ENCODE data around the gene MRPL55. TPM values are rescaled to one million over a fixed set of nuclear protein-coding genes. Genes with fewer than 3 reads are reported as not detected.

MRPL55 gene
- total RNA-seq (10 to 100 TPM; 37.2 to 90.4 TPM), polyA plus RNA-seq (ENCODE audit: insufficient read length in 2 of 2) (10 to 100 TPM; 68.5 to 73.4 TPM)
- long read RNA-seq, donor 1, transcript MRPL55-204 (4 exons, 661 nt) = major isoform, 13 of 46 reads
- long read RNA-seq, donor 1, transcript MRPL55-225 (2 exons, 848 nt) = minor isoform, 9 of 46 reads
- long read RNA-seq, donor 1, transcript MRPL55-209 (3 exons, 1,212 nt) = minor isoform, 8 of 46 reads
- long read RNA-seq, donor 1, transcript MRPL55-203 (5 exons, 744 nt) = minor isoform, 8 of 46 reads
- long read RNA-seq, donor 1, partial matches to known transcripts = 0 of 46 reads
- long read RNA-seq, donor 1, other reads (novel, unspliced or antisense) = 0 of 46 reads
- long read RNA-seq, donor 2, transcript MRPL55-203 (5 exons, 744 nt) = major isoform, 6 of 18 reads
- long read RNA-seq, donor 2, partial matches to known transcripts = 0 of 18 reads
- long read RNA-seq, donor 2, other reads (novel, unspliced or antisense) = 0 of 18 reads
- long read RNA-seq, donor 3, transcript MRPL55-204 (4 exons, 661 nt) = major isoform, 11 of 21 reads
- long read RNA-seq, donor 3, partial matches to known transcripts = 0 of 21 reads
- long read RNA-seq, donor 3, other reads (novel, unspliced or antisense) = 0 of 21 reads
- long read RNA-seq, donor 4, transcript MRPL55-225 (2 exons, 848 nt) = major isoform, 11 of 46 reads
- long read RNA-seq, donor 4, transcript MRPL55-203 (5 exons, 744 nt) = major isoform, 11 of 46 reads
- long read RNA-seq, donor 4, transcript MRPL55-204 (4 exons, 661 nt) = minor isoform, 8 of 46 reads
- long read RNA-seq, donor 4, transcript MRPL55-209 (3 exons, 1,212 nt) = minor isoform, 5 of 46 reads
- long read RNA-seq, donor 4, partial matches to known transcripts = 0 of 46 reads
- long read RNA-seq, donor 4, other reads (novel, unspliced or antisense) = 0 of 46 reads

GRCh38 chr1:228109073-228109961 is at the start of gene MRPL55:
Gene MRPL55 (minus strand): TSS chr1:228109299. CDS start chr1:228108260, 1,039 bp downstream.
- Histone ChIP-seq H3K27me3 (ENCODE audit: control insufficient read depth, insufficient read depth, low read length) (no peaks in the 10 kb centered on the region), H3K4me3 (ENCODE audit: low read depth, low read length) (peak within 1 kb of the TSS; percentile 99), H3K9me3 (ENCODE audit: control insufficient read depth, insufficient read depth, low read length) (no peaks in the 10 kb centered on the region), H3K4me1 (ENCODE audit: control insufficient read depth, insufficient read depth, low read length) (peaks cover 27% of the 10 kb centered on the region), H3K27ac (ENCODE audit: low read depth, low read length) (peak within 1 kb of the TSS; percentile 82), H3K36me3 (ENCODE audit: control insufficient read depth, insufficient read depth, low read length) (peaks cover 33% of the 10 kb centered on the region)
- WGBS (ENCODE audit: insufficient coverage) = under 1% methylated on average over 66 of the region's 66 CpGs
- DNase-seq (ENCODE audit: low read depth in 4 of 6, low spot score in 6 of 6) = peak; percentile 92 to 99 (median 94)

- Histone ChIP-seq H3K27ac (ENCODE audit: low read depth, low read length) (no peak overlapping the region), H3K4me1 (ENCODE audit: control insufficient read depth, insufficient read depth, low read length) (peaks cover 14% of the 10 kb centered on the region)
- WGBS (ENCODE audit: insufficient coverage) = 9% methylated on average over 98 of the region's 98 CpGs
Measured at GRCh38 chr1:228158151-228159007, 49.3 kb upstream of the MRPL55 start.

GRCh38 chr1:228157729-228158126 is 48.6 kb upstream of the MRPL55 start:
- Histone ChIP-seq H3K27me3 (ENCODE audit: control insufficient read depth, insufficient read depth, low read length) (peaks cover 34% of the 10 kb centered on the region), H3K4me3 (ENCODE audit: low read depth, low read length) (no peak overlapping the region), H3K36me3 (ENCODE audit: control insufficient read depth, insufficient read depth, low read length) (peaks cover 12% of the 10 kb centered on the region), H3K4me1 (ENCODE audit: control insufficient read depth, insufficient read depth, low read length) (peaks cover 13% of the 10 kb centered on the region), H3K9me3 (ENCODE audit: control insufficient read depth, insufficient read depth, low read length) (no peaks in the 10 kb centered on the region), H3K27ac (ENCODE audit: low read depth, low read length) (no peak overlapping the region)
- 50% methylated on average over 38 of the region's 43 CpGs for WGBS (ENCODE audit: insufficient coverage)
- no peak for DNase-seq (ENCODE audit: low read depth in 4 of 6, low spot score in 6 of 6)

More at GRCh38 chr1:228158151-228159007, 49.3 kb upstream of the MRPL55 start:
- DNase-seq (ENCODE audit: low read depth in 4 of 6, low spot score in 6 of 6) = no peak
- no peak overlapping the region for H3K4me3 ChIP-seq (ENCODE audit: low read depth, low read length)
- no peaks in the 10 kb centered on the region for H3K9me3 ChIP-seq (ENCODE audit: control insufficient read depth, insufficient read depth, low read length)
- peaks cover 9% of the 10 kb centered on the region for H3K36me3 ChIP-seq (ENCODE audit: control insufficient read depth, insufficient read depth, low read length)
- H3K27me3 ChIP-seq (ENCODE audit: control insufficient read depth, insufficient read depth, low read length) = peaks cover 36% of the 10 kb centered on the region

- Histone ChIP-seq H3K4me3 (ENCODE audit: low read depth, low read length) (no peak overlapping the region), H3K27me3 (ENCODE audit: control insufficient read depth, insufficient read depth, low read length) (peaks cover 34% of the 10 kb centered on the region), H3K4me1 (ENCODE audit: control insufficient read depth, insufficient read depth, low read length) (peaks cover 7% of the 10 kb centered on the region), H3K36me3 (ENCODE audit: control insufficient read depth, insufficient read depth, low read length) (peaks cover 17% of the 10 kb centered on the region), H3K27ac (ENCODE audit: low read depth, low read length) (no peak overlapping the region), H3K9me3 (ENCODE audit: control insufficient read depth, insufficient read depth, low read length) (no peaks in the 10 kb centered on the region)
- DNase-seq (ENCODE audit: low read depth in 4 of 6, low spot score in 6 of 6) = no peak
- WGBS (ENCODE audit: insufficient coverage) = 83% methylated on average over 24 of the region's 24 CpGs
Measured at GRCh38 chr1:228156941-228157728, 48.0 kb upstream of the MRPL55 start.

- 81% methylated on average over 9 of the region's 9 CpGs for WGBS (ENCODE audit: insufficient coverage)
- peaks cover 10% of the 10 kb centered on the region for H3K4me1 ChIP-seq (ENCODE audit: control insufficient read depth, insufficient read depth, low read length)
- H3K36me3 ChIP-seq (ENCODE audit: control insufficient read depth, insufficient read depth, low read length) = peaks cover 23% of the 10 kb centered on the region
- no peak overlapping the region for H3K27ac ChIP-seq (ENCODE audit: low read depth, low read length)
- H3K4me3 ChIP-seq (ENCODE audit: low read depth, low read length) = no peak overlapping the region
- H3K27me3 ChIP-seq (ENCODE audit: control insufficient read depth, insufficient read depth, low read length) = peaks cover 30% of the 10 kb centered on the region
- H3K9me3 ChIP-seq (ENCODE audit: control insufficient read depth, insufficient read depth, low read length) = no peaks in the 10 kb centered on the region
- DNase-seq (ENCODE audit: low read depth in 4 of 6, low spot score in 6 of 6) = no peak
Measured at GRCh38 chr1:228156515-228156881, 47.4 kb upstream of the MRPL55 start.

GRCh38 chr1:228155596-228156514 is 46.8 kb upstream of the MRPL55 start:
- H3K9me3 ChIP-seq (ENCODE audit: control insufficient read depth, insufficient read depth, low read length) = no peaks in the 10 kb centered on the region
- no peak for DNase-seq (ENCODE audit: low read depth in 4 of 6, low spot score in 6 of 6)
- peaks cover 17% of the 10 kb centered on the region for H3K4me1 ChIP-seq (ENCODE audit: control insufficient read depth, insufficient read depth, low read length)
- peaks cover 27% of the 10 kb centered on the region for H3K27me3 ChIP-seq (ENCODE audit: control insufficient read depth, insufficient read depth, low read length)
- H3K27ac ChIP-seq (ENCODE audit: low read depth, low read length) = no peak overlapping the region
- WGBS (ENCODE audit: insufficient coverage) = 79% methylated on average over 16 of the region's 16 CpGs
- H3K36me3 ChIP-seq (ENCODE audit: control insufficient read depth, insufficient read depth, low read length) = peaks cover 30% of the 10 kb centered on the region
- no peak overlapping the region for H3K4me3 ChIP-seq (ENCODE audit: low read depth, low read length)

- Histone ChIP-seq H3K4me1 (ENCODE audit: control insufficient read depth, insufficient read depth, low read length) (peaks cover 24% of the 10 kb centered on the region), H3K36me3 (ENCODE audit: control insufficient read depth, insufficient read depth, low read length) (peaks cover 37% of the 10 kb centered on the region), H3K4me3 (ENCODE audit: low read depth, low read length) (no peak overlapping the region), H3K27ac (ENCODE audit: low read depth, low read length) (no peak overlapping the region), H3K9me3 (ENCODE audit: control insufficient read depth, insufficient read depth, low read length) (no peaks in the 10 kb centered on the region), H3K27me3 (ENCODE audit: control insufficient read depth, insufficient read depth, low read length) (peaks cover 24% of the 10 kb centered on the region)
- 83% methylated on average over 18 of the region's 20 CpGs for WGBS (ENCODE audit: insufficient coverage)
- no peak for DNase-seq (ENCODE audit: low read depth in 4 of 6, low spot score in 6 of 6)
Measured at GRCh38 chr1:228154670-228155571, 45.8 kb upstream of the MRPL55 start.

Data from spinal cord (tissue), 10 donors.